PC-9 (cell line): Measurements from ENCODE around the gene C19orf38. TPM values are rescaled to one million over a fixed set of nuclear protein-coding genes. Genes with fewer than 3 reads are reported as not detected.

Experiments used
- BruUV-seq: library from RNA; stranded (reverse); fragments of 400-500 nt; replicated peaks from 2 replicates; lab custom pipeline; 2021; lab: Mats Ljungman, UMichigan
- CTCF ChIA-PET: fragments of 300-600 bp; sonication (Branson Sonifier 250); formaldehyde crosslinking; loops from one replicate; lab custom pipeline; 2022; ENCODE audit warnings: antibody characterized with exemption; lab: Charles Lee
- POLR2A ChIA-PET: fragments of 300-600 bp; sonication (Branson Sonifier 250); formaldehyde crosslinking; loops from one replicate; lab custom pipeline; 2022; ENCODE audit warnings: antibody characterized with exemption; ENCODE audit not compliant: unreplicated experiment; lab: Charles Lee
- DNase-seq, 2 experiments: peaks; one replicate each; pipeline versions ENCODE4 v3.0.0 to v3.0.0-alpha.2; 2015 to 2022; ENCODE audit warnings: mixed read lengths in 1 of 2
- H2AFZ ChIP-seq: fragments of 200-600 bp; sonication (generic); 2 replicates; pipeline ENCODE4 v1.8.1; 2017; ENCODE audit warnings: antibody characterized with exemption
- H3F3A ChIP-seq: fragments of 200-600 bp; sonication (generic); 2 replicates; pipeline ENCODE4 v1.8.1; 2017; ENCODE audit warnings: antibody characterized with exemption, mild to moderate bottlenecking, low read depth; ENCODE audit not compliant: insufficient read depth
- H3K27ac ChIP-seq: fragments of 200-600 bp; sonication (generic); 2 replicates; pipeline ENCODE4 v1.6.1; 2016; ENCODE audit warnings: mixed run types
- H3K27me3 ChIP-seq: fragments of 200-600 bp; sonication (generic); 2 replicates; pipeline ENCODE4 v1.6.1; 2016; ENCODE audit warnings: low read depth, mixed run types; ENCODE audit not compliant: insufficient read depth
- H3K36me3 ChIP-seq: fragments of 200-600 bp; sonication (generic); 2 replicates; pipeline ENCODE4 v1.6.1; 2016; ENCODE audit warnings: low read depth, mixed run types
- H3K4me1 ChIP-seq: fragments of 200-600 bp; sonication (generic); replicated peaks from 2 replicates; pipeline ENCODE4 v1.6.1; 2016; ENCODE audit warnings: mixed run types; ENCODE audit not compliant: insufficient read depth
- H3K4me2 ChIP-seq: fragments of 200-600 bp; sonication (generic); 2 replicates; pipeline ENCODE4 v1.6.1; 2017; ENCODE audit warnings: mixed run types
- H3K4me3 ChIP-seq: fragments of 200-600 bp; sonication (generic); 2 replicates; pipeline ENCODE4 v1.6.1; 2016; ENCODE audit warnings: mixed run types
- H3K79me2 ChIP-seq: fragments of 200-600 bp; sonication (generic); 2 replicates; pipeline ENCODE4 v1.6.1; 2017; ENCODE audit warnings: low read depth, mixed run types
- H3K9me2 ChIP-seq: fragments of 200-600 bp; sonication (generic); 2 replicates; pipeline ENCODE4 v1.8.1; 2017; ENCODE audit warnings: mild to moderate bottlenecking; ENCODE audit not compliant: insufficient read depth
- H3K9me3 ChIP-seq: fragments of 200-600 bp; sonication (generic); 2 replicates; pipeline ENCODE4 v1.8.1; 2016; ENCODE audit warnings: low read depth; ENCODE audit not compliant: insufficient read depth
- H4K20me1 ChIP-seq: fragments of 200-600 bp; sonication (generic); 2 replicates; pipeline ENCODE4 v1.8.1; 2017; ENCODE audit not compliant: insufficient read depth
- CTCF ChIP-seq: fragments of 200-600 bp; sonication (generic); conservative IDR thresholded peaks from 2 replicates; pipeline ENCODE4 v1.6.1; 2017; ENCODE audit warnings: mixed run types, antibody characterized with exemption, mild to moderate bottlenecking, moderate library complexity
- EZH2 ChIP-seq: fragments of 200-600 bp; sonication (generic); IDR thresholded peaks from 2 replicates; pipeline ENCODE4 v1.8.0; 2017; ENCODE audit warnings: antibody characterized with exemption, low read depth
- intact Hi-C: fragments of 100-400 bp; cut with micrococcal nuclease; formaldehyde crosslinking; loops from one replicate; pipeline ENCODE4 v1.10.0; 2022; ENCODE audit not compliant: unreplicated experiment
- total RNA-seq: library from RNA; stranded (reverse); gene quantifications from 2 replicates; pipeline ENCODE4 v1.2.3, GENCODE V29; 2021

The C19orf38 gene
- total RNA-seq, 1 experiment from 2014 or later, result 0.59 TPM

- 0 out of 2 replicates have a peak, but pooled peaks cover 3% of the 10 kb centered on the region for H3K36me3 ChIP-seq
- BruUV-seq, result no TSS peak
- intact Hi-C loops, result loop anchor here (1.0 kb wide), 2 partner anchors 27 to 92 kb away; partner anchors contain the start of gene TMED1
- ChIA-PET POLR2A (no interaction called here), CTCF (interaction anchor here (0.6 to 1.0 kb wide), 2 partner anchors 46 to 92 kb away, joined by 3 read pairs; no protein-coding TSS in a partner anchor)
- H3K27me3 ChIP-seq, result no peaks in the 10 kb centered on the region
- no peak for TF ChIP-seq CTCF
- peaks cover 17% of the 10 kb centered on the region for H3K4me1 ChIP-seq
- peak overlapping the region; percentile 14; the same call in 1 of the 2 replicates for H3K4me2 ChIP-seq
- DNase-seq, result peak; percentile 81 to 88
- no peaks in the 10 kb centered on the region for H3K9me2 ChIP-seq
- H4K20me1 ChIP-seq, result peaks cover 10% of the 10 kb centered on the region
- peaks cover 32% of the 10 kb centered on the region for H3F3A ChIP-seq
- H2AFZ ChIP-seq, result no peak overlapping the region
- no peak overlapping the region for H3K4me3 ChIP-seq
- no peaks in the 10 kb centered on the region for H3K79me2 ChIP-seq
- no peaks in the 10 kb centered on the region for H3K9me3 ChIP-seq
- peak overlapping the region; percentile 48 for H3K27ac ChIP-seq
Observed at GRCh38 chr19:10808937-10809649, 39.1 kb upstream of the C19orf38 start.

GRCh38 chr19:10809651-10810285, 38.4 kb upstream of the C19orf38 start:
- CTCF ChIA-PET, result interaction anchor here (0.6 to 1.1 kb wide), 3 partner anchors 45 to 93 kb away, joined by 3 read pairs; partner anchors contain the start of gene DNM2
- H3K9me3 ChIP-seq, result no peaks in the 10 kb centered on the region
- H4K20me1 ChIP-seq, result peaks cover 10% of the 10 kb centered on the region
- H3K9me2 ChIP-seq, result no peaks in the 10 kb centered on the region
- BruUV-seq, result no TSS peak
- 0 out of 2 replicates have a peak, but pooled peaks cover 1% of the 10 kb centered on the region for H3K36me3 ChIP-seq
- no peak overlapping the region for H2AFZ ChIP-seq
- POLR2A ChIA-PET, result no interaction called here
- DNase-seq, result no peak
- H3K79me2 ChIP-seq, result no peaks in the 10 kb centered on the region
- no peaks in the 10 kb centered on the region for H3K27me3 ChIP-seq
- peak overlapping the region; percentile 48; the same call in 1 of the 2 replicates for H3K27ac ChIP-seq
- no peak for TF ChIP-seq CTCF
- TF ChIP-seq EZH2, result no peak
- no peak overlapping the region for H3K4me3 ChIP-seq
- peaks cover 38% of the 10 kb centered on the region for H3F3A ChIP-seq
- peak overlapping the region; percentile 14; the same call in 1 of the 2 replicates for H3K4me2 ChIP-seq
- H3K4me1 ChIP-seq, result peaks cover 17% of the 10 kb centered on the region
- intact Hi-C loops, result loop anchor here (1.0 kb wide), 2 partner anchors 27 to 92 kb away; partner anchors contain the start of gene TMED1

- peaks cover 38% of the 10 kb centered on the region for H3F3A ChIP-seq
- intact Hi-C loops, result no loop called here
- H3K9me3 ChIP-seq, result no peaks in the 10 kb centered on the region
- BruUV-seq, result no TSS peak
- no peak overlapping the region for H2AFZ ChIP-seq
- H3K4me2 ChIP-seq, result no peak overlapping the region
- H3K79me2 ChIP-seq, result no peaks in the 10 kb centered on the region
- TF ChIP-seq CTCF, result no peak
- TF ChIP-seq EZH2, result no peak
- peaks cover 10% of the 10 kb centered on the region for H4K20me1 ChIP-seq
- H3K4me1 ChIP-seq, result peaks cover 17% of the 10 kb centered on the region
- H3K27ac ChIP-seq, result no peak overlapping the region
- ChIA-PET CTCF (no interaction called here), POLR2A (no interaction called here)
- DNase-seq, result no peak
- H3K4me3 ChIP-seq, result no peak overlapping the region
- H3K36me3 ChIP-seq, result no peaks in the 10 kb centered on the region
- H3K27me3 ChIP-seq, result no peaks in the 10 kb centered on the region
- H3K9me2 ChIP-seq, result no peaks in the 10 kb centered on the region
Observed at GRCh38 chr19:10811391-10812111, 36.7 kb upstream of the C19orf38 start.
